Right kidney (tissue), 1 donor: ENCODE measurements around the gene PXDC1.
"Not testable (repeated sequence)": the region's sequence is repeated elsewhere in the genome, so short reads cannot be mapped to it uniquely, and the experiment has no call there.

Source experiments
- DNase-seq: peaks from one replicate; pipeline ENCODE4 v3.0.0-alpha.2; 2016

The PXDC1 gene

DNA sequence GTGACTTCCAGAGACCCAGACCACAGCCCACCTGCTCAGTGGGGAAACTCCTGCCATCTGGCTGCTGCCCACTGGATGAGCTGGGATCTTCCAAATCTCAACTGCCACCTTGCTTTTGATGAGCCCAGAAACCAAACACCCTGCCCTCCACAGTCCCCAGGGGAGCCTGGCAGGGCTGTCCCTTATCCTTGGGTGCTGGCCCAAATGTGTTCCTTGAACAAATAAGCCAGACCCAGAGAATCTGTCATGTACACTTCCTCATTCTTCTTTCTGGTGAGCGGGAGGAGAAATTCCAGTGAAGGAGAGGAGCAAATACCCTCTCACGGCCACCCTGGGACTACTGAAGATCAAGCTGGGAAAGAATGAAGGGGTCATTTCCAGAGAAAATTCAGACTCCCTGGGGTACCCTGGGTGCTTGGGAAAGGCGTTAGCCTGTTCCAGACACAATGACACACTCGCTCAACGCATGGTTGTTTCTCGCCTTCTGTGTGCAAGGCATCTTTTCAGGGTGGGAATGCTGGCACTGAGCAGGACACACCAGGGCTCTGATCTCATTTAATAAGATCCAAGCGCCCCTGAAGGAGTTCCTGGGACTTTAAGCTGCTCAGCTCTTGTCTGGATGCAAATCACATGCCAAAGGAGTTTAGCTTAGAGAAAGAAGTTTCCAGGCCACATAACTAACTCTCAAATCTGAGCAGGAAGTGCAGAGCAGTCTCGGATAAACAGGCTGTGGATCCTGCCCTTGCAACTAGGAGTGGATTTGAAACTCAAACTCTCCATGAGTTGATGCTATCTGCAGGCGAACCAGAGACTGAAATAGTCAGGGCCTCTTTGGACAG lies 38.5 kb downstream of the PXDC1 start:
- DNase-seq: no peak

DNA sequence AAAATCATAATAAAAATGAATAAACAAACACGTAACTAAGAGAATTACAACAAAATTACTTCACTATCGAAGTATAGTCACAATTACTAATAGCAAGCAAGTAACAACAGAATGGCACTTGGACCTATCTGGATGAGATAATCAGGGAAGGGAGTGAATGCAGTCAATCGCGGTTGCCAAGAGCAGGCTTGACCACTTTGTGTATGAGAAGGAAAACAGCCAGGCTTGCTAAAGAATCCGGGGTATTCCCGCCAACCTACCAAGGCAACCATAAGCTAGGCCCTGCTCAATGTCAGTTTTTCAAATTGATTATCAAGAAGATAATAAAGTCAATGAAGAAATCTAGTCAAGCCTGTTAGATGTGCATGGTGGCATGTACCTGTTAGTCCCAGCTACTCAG lies 39.7 kb downstream of the PXDC1 start:
- no peak for DNase-seq

GRCh38 chr6:3710403-3710802 lies 41.1 kb downstream of the PXDC1 start:
- DNase-seq: no peak

DNA sequence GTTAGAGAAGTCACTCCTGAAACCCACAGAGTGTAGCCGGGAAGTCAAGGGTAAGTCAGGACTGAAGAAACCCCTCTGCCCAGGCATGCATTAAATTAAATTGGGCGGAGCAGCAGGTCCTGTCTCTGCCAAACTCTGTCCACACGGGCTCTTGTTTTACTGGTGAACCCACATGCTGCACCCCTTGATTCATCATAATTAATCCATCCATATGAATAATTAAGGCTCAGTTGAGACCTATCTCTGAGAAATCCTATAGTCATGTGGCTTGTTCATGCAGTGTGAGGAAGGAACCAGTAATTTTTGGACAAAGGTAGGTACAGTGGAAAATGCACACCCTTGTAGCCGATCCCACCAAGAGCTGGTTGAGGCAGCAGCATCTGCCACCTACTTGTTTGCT lies 43.0 kb downstream of the PXDC1 start:
- no peak for DNase-seq

- no peak for DNase-seq
These were observed 43.6 kb downstream of the PXDC1 start for GRCh38 chr6:3707751-3708412.

DNA sequence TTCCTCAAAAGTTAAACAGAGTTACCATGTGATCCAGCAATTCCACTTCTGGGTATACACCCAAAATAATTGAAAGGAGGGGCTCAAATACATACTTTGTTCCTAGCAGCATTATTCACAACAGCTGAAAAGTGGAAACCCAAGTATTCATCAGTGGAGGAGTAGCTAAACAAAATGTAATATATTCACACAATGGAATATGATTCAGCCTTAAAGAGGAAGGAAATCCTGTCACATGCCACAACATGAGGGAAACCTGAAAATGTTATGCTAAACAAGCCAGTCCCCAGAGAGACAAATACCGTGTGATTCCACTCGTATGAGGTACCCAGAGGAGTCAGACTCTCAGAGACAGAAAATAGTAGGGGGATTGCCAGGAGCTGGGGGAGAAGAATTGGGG lies 44.5 kb downstream of the PXDC1 start:
- DNase-seq: no peak

- DNase-seq: no peak
These were observed 45.0 kb downstream of the PXDC1 start for GRCh38 chr6:3706547-3706946.

- no peak for DNase-seq
These were observed 49.9 kb downstream of the PXDC1 start for GRCh38 chr6:3701631-3702030.

DNA sequence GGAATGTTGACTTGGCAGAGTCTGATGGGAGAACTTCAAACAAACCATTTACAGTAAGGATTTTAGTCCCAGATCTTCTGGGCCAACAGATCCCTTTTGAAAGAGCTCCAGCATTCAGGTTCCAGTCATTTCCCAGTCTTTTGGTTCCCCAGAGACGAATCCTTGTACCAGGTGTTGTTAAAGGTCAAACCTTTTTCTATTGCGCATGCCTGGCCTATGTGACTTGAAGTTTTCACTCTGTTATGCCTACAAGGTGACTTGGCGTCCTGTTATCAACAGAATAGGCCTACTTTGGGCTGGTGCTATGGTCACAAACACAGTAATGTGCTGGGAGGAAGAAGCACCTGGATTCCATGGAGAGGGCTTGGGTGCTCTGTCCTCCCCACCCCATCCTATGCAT lies 52.3 kb downstream of the PXDC1 start:
- DNase-seq: no peak

GRCh38 chr6:3698021-3698420 lies 53.5 kb downstream of the PXDC1 start:
- no peak for DNase-seq

- no peak for DNase-seq
These were observed 53.9 kb downstream of the PXDC1 start for GRCh38 chr6:3697609-3698008.

GRCh38 chr6:3696525-3697088 lies 54.9 kb downstream of the PXDC1 start:
- DNase-seq: no peak

GRCh38 chr6:3695065-3695817 lies 56.3 kb downstream of the PXDC1 start:
- no peak for DNase-seq

- no peak for DNase-seq
These were observed 57.7 kb downstream of the PXDC1 start for GRCh38 chr6:3693831-3694230.

- DNase-seq: no peak
These were observed 61.0 kb downstream of the PXDC1 start for GRCh38 chr6:3690506-3690905.

DNA sequence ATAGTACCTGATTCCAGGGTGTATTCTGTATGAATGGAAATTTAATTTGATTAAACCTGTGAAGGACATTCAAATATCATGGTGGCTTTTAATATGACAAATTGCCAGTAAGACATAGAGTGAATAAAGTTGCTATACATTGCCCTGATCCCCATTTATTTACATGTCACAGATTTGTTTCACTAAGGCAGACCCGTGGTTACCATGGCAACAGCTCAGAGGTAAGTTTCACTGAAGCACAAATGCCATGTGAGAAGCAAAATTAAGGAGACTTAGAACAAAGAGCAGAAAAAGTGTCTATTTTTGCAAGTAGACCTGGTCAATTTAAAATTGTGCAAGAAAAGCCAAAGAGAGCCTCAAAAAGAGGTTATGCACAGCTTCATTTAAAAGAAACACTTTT lies 63.7 kb downstream of the PXDC1 start:
- no peak for DNase-seq

DNA sequence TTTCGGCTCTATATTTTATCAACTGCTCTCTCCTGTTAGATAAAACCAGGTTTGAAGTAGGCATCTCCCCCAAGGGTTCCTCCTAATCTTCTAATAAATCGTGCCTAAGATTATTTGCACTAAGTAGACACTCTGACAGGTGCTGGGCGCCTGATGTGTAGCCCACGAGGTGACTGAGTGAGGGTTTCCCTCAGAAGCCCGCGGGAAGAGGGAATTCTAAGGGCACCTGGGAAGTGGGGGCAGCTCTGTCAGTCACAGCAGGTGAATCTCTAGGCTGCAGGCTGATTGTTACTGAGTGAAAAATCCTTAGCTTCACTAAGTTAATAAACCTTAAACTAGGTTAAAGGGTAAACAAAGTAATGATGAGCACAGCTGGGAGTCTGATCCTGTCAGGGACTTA lies 68.2 kb downstream of the PXDC1 start:
- no peak for DNase-seq

DNA sequence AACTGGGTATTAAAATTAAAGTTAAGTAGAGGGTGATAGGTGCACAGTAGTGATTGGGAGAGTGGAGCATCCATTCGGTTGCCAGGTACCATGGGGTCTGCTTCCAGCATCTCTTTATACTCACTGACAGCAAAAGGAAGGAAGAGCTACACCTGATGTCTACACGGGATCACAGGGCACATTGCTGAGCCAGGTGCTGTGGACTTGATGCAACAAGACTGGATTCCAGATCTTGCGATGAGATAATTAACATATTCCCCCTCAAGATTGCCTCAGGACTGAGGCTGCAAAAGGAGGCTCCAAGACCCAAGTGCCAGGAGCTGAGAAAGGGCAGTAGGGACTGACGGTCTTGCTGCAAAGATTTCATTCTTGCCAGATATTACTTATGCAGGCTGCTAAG lies 72.6 kb downstream of the PXDC1 start:
- no peak for DNase-seq

DNA sequence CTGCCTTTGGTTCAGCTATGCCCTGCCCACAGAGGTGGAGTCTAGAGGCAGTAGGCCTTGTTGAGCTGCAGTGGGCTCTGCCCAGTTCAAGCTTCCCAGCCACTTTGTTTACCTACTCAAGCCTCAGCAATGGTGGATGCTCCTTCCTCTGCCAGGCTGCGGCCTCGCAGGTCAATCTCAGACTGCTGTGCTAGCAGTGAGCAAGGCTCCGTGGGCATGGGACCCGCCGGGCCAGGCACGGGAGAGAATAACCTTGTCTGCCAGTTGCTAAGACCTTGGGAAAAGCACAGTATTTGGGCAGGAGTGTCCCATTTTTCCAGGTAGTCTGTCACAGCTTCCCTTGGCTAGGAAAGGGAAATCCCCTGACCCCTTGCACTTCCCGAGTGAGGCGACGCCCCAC lies 73.8 kb downstream of the PXDC1 start:
- not testable (repeated sequence) for DNase-seq

- not testable (repeated sequence) for DNase-seq
These were observed 74.2 kb downstream of the PXDC1 start for GRCh38 chr6:3677351-3677750.
